ENCODE results near the gene SLCO1B1.

DNA sequence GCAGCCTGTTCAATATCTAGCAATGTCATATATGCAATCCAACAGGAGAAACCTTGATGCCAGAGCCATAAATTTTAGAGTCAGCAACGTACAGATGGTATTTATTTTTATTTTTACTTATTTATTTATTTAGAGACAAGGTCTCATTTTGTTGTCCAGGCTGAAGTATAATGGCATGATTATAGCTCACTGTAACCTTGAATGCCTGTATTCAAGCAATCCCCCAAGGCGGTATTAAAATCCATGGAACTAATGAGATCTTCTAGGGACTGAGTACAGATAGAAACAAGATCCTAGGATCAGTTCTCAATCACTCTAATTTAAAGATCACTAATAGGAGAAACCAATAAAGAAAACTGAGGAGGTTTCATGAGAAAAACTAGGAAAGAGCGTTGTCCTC is 89.3 kb downstream of the SLCO1B1 start:
- TF ChIP-seq, protein P1, sequence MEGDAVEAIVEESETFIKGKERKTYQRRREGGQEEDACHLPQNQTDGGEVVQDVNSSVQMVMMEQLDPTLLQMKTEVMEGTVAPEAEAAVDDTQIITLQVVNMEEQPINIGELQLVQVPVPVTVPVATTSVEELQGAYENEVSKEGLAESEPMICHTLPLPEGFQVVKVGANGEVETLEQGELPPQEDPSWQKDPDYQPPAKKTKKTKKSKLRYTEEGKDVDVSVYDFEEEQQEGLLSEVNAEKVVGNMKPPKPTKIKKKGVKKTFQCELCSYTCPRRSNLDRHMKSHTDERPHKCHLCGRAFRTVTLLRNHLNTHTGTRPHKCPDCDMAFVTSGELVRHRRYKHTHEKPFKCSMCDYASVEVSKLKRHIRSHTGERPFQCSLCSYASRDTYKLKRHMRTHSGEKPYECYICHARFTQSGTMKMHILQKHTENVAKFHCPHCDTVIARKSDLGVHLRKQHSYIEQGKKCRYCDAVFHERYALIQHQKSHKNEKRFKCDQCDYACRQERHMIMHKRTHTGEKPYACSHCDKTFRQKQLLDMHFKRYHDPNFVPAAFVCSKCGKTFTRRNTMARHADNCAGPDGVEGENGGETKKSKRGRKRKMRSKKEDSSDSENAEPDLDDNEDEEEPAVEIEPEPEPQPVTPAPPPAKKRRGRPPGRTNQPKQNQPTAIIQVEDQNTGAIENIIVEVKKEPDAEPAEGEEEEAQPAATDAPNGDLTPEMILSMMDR (IDR thresholded peaks at IDR 0.05), result no peak
- no peak for TF ChIP-seq POLR2A (IDR thresholded peaks at IDR 0.05)

Measured in lower leg skin (tissue), 3 donors.